ENCODE data around the gene DNMT3B. TPM values are rescaled to one million over a fixed set of nuclear protein-coding genes. Genes with fewer than 3 reads are reported as not detected.

DNMT3B gene
- total RNA-seq (2022; extraction: Qiagen RNA extraction) = 2.9 to 4.5 TPM (median 3.7 TPM) in 5 replicates

GRCh38 chr20:32761831-32762753 is at the start of gene DNMT3B:
DNMT3B (plus strand) TSS chr20:32762385; CDS start chr20:32780324, 17,939 bp downstream.

GRCh38 chr20:32743237-32744112 is 18.7 kb upstream of the DNMT3B start, which contains the start of gene COMMD7:
COMMD7 (minus strand) TSS chr20:32743467; CDS start chr20:32743391, 76 bp downstream.

Other genes with a start within 250 kb of the DNMT3B start
- gene NOL4L, start 177.1 kb upstream of the DNMT3B start, total RNA-seq (2022; extraction: Qiagen RNA extraction) = 9.8 to 14.0 TPM (median 11.9 TPM) in 5 replicates
- gene C20orf203, start 88.4 kb upstream of the DNMT3B start, total RNA-seq (2022; extraction: Qiagen RNA extraction) = not detected in 5 replicates
- gene COMMD7, start 18.9 kb upstream of the DNMT3B start, total RNA-seq (2022; extraction: Qiagen RNA extraction) = 53.9 to 63.8 TPM (median 58.4 TPM) in 5 replicates
- 143 to 157 TPM (median 146 TPM) in 5 replicates for gene MAPRE1, start 57.6 kb downstream of the DNMT3B start, total RNA-seq (2022; extraction: Qiagen RNA extraction)
- gene EFCAB8, start 96.5 kb downstream of the DNMT3B start, total RNA-seq (2022; extraction: Qiagen RNA extraction) = not detected in 5 replicates
- not detected in 5 replicates for gene SUN5, start 242.0 kb downstream of the DNMT3B start, total RNA-seq (2022; extraction: Qiagen RNA extraction)
- gene BPIFB2, start 245.3 kb downstream of the DNMT3B start, total RNA-seq (2022; extraction: Qiagen RNA extraction) = not detected in 5 replicates